GM12878 (cell line): ENCODE data around the gene ZMIZ1. TPM values are rescaled to one million over a fixed set of nuclear protein-coding genes. Genes with fewer than 3 reads are reported as not detected.

ENCODE experiments used
- ATF7 ChIP-seq: fragments of 450-650 bp; IDR thresholded peaks from 2 replicates; pipeline ENCODE4 v1.6.1; 2016; ENCODE audit warnings: low read depth, mild to moderate bottlenecking
- CREB1 ChIP-seq: IDR thresholded peaks from 2 replicates; pipeline ENCODE4 v1.6.1; 2012; ENCODE audit warnings: low read depth, mild to moderate bottlenecking, inconsistent platforms
- DPF2 ChIP-seq: fragments of 450-650 bp; IDR thresholded peaks from 2 replicates; pipeline ENCODE4 v1.6.1; 2017; ENCODE audit warnings: mild to moderate bottlenecking
- EED ChIP-seq: sonication (generic); IDR thresholded peaks from 2 replicates; pipeline ENCODE4 v1.6.1; 2016; ENCODE audit warnings: antibody characterized with exemption, low read depth
- EP300 ChIP-seq, 2 experiments: fragments of 150-350 bp in 1 of 2; IDR thresholded peaks; 2 replicates each; pipeline ENCODE4 v1.6.1; 2011 to 2012; ENCODE audit warnings: low read depth in 2 of 2, low read length in 2 of 2, borderline replicate concordance in 1 of 2, improper control_type of control experiment in 1 of 2, inconsistent platforms in 1 of 2; ENCODE audit not compliant: control insufficient read depth in 1 of 2
- HDGF ChIP-seq: fragments of 450-650 bp; IDR thresholded peaks from 2 replicates; pipeline ENCODE4 v1.6.1; 2016; ENCODE audit warnings: antibody characterized with exemption
- IKZF2 ChIP-seq, 2 experiments: fragments of 450-650 bp; IDR thresholded peaks; 2 replicates each; pipeline ENCODE4 v1.6.1; 2017; ENCODE audit warnings: mild to moderate bottlenecking in 2 of 2, moderate library complexity in 2 of 2
- IRF4 ChIP-seq: IDR thresholded peaks from 2 replicates; pipeline ENCODE4 v1.6.1; 2011; ENCODE audit warnings: low read depth, low read length
- JUNB ChIP-seq: IDR thresholded peaks from 2 replicates; pipeline ENCODE4 v1.6.1; 2016; ENCODE audit warnings: antibody characterized with exemption, mild to moderate bottlenecking
- MTA2 ChIP-seq: fragments of 450-650 bp; IDR thresholded peaks from 2 replicates; pipeline ENCODE4 v1.6.1; 2016; ENCODE audit warnings: low read depth, mild to moderate bottlenecking, moderate library complexity
- NFIC ChIP-seq: IDR thresholded peaks from 2 replicates; pipeline ENCODE4 v1.6.1; 2012; ENCODE audit warnings: low read depth, mild to moderate bottlenecking, inconsistent platforms, low read length, moderate library complexity
- NR2F1 ChIP-seq: fragments of 450-650 bp; conservative IDR thresholded peaks from 2 replicates; pipeline ENCODE4 v1.6.1; 2017; ENCODE audit warnings: mild to moderate bottlenecking
- POLR2AphosphoS5 ChIP-seq: IDR thresholded peaks from 2 replicates; pipeline ENCODE4 v1.6.1; 2011; ENCODE audit warnings: mild to moderate bottlenecking, low read length, inconsistent platforms
- POU2F2 ChIP-seq: IDR thresholded peaks from 3 replicates; pipeline ENCODE4 v1.6.1; 2011; ENCODE audit warnings: low read depth, mild to moderate bottlenecking, low read length, borderline replicate concordance
- RELA ChIP-seq: fragments of 450-650 bp; IDR thresholded peaks from 2 replicates; pipeline ENCODE4 v1.8.0; 2014; ENCODE audit warnings: borderline replicate concordance; ENCODE audit not compliant: partially characterized antibody
- RFX5 ChIP-seq: IDR thresholded peaks from 2 replicates; pipeline ENCODE4 v1.6.1; 2011; ENCODE audit warnings: low read depth, low read length, improper control_type of control experiment
- RUNX3 ChIP-seq: IDR thresholded peaks from 2 replicates; pipeline ENCODE4 v1.6.1; 2012; ENCODE audit warnings: low read length, inconsistent platforms
- SIN3A ChIP-seq: IDR thresholded peaks from 2 replicates; pipeline ENCODE4 v1.6.1; 2012; ENCODE audit warnings: low read depth, low read length, improper control_type of control experiment
- SUPT20H ChIP-seq: IDR thresholded peaks from 2 replicates; pipeline ENCODE4 v1.6.1; 2011; ENCODE audit warnings: low read depth, mild to moderate bottlenecking, low read length, moderate library complexity, borderline replicate concordance; ENCODE audit not compliant: control insufficient read depth
- TCF3 ChIP-seq: IDR thresholded peaks from 2 replicates; pipeline ENCODE4 v1.6.1; 2012; ENCODE audit warnings: low read depth, mild to moderate bottlenecking, low read length, borderline replicate concordance; ENCODE audit not compliant: insufficient read depth
- YY1 ChIP-seq: IDR thresholded peaks from 2 replicates; pipeline ENCODE4 v1.6.1; 2011; ENCODE audit warnings: low read depth, mild to moderate bottlenecking, low read length
- polyA plus RNA-seq, 11 experiments: library from polyadenylated mRNA; depleted of rRNA in 4 of 11; unstranded in 6 of 11; stranded (reverse) in 5 of 11; fragments of >200 nt; fragmentation: Nextera tagmentation in 4 of 11; fragmentation: Illumina TruSeq in 1 of 11; extraction: Ambion mirVana in 4 of 11; extraction: Trizol in 1 of 11; gene quantifications; 1 replicate in 1 of 11; 2 replicates in 10 of 11; pipeline versions ENCODE4 v1.2.1 to v1.2.3, GENCODE V29; 2011 to 2016; ENCODE audit warnings: inconsistent platforms in 2 of 11, missing spikeins in 2 of 11, low read depth in 1 of 11
- total RNA-seq, 4 experiments: library from RNA; depleted of rRNA in 3 of 4; stranded (reverse); fragments of >200 nt in 3 of 4; fragmentation: Illumina TruSeq in 1 of 4; extraction: Trizol in 1 of 4; gene quantifications; 2 replicates each; pipeline versions ENCODE4 v1.2.1 to v1.2.3, GENCODE V29; 2013 to 2021
- TF ChIP-seq, protein P1 (sequence below): fragments of 450-650 bp; IDR thresholded peaks from 2 replicates; pipeline ENCODE4 v1.6.1; 2017; ENCODE audit warnings: low read depth, mild to moderate bottlenecking, moderate library complexity
- TF ChIP-seq, protein P2 (sequence below): IDR thresholded peaks from 2 replicates; pipeline ENCODE4 v1.6.1; 2012; ENCODE audit warnings: mild to moderate bottlenecking, low read depth, low read length
- TF ChIP-seq, protein P3 (sequence below): fragments of 450-650 bp; IDR thresholded peaks from 2 replicates; pipeline ENCODE4 v1.6.1; 2016; ENCODE audit warnings: mild to moderate bottlenecking
- TF ChIP-seq, protein P4 (sequence below): IDR thresholded peaks from 2 replicates; pipeline ENCODE4 v1.6.1; 2011; ENCODE audit warnings: mild to moderate bottlenecking, low read depth, low read length, moderate library complexity; ENCODE audit not compliant: insufficient replicate concordance

ZMIZ1 gene
- total and polyA plus RNA-seq, 10 of the 15 experiments (the other 5 are each of a cell fraction or from before 2014, with no cell fraction given): 3.1 to 82.3 (median 14.9) TPM

DNA sequence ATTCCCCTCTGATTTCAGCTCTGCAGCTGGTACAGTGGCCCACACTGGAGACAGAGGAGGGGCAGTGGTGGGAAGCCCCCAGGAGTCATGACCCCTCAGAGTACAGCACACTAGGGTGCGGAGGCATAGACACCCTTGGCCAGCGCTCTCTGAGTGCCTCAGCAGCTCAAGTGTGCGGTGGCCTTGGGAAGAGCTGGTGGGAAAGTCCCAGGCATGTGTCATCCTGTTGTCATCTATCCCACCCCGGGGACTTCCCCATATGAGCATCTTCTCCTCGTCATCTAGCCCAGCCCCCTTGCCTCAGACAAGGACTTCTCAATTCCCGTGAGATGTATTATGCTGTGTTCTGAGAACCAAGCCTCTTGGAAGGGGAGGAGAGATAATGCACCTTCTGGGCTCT lies 262.9 kb downstream of the ZMIZ1 start (continued):
- no peak for TF ChIP-seq SUPT20H
- TF ChIP-seq POLR2AphosphoS5: peak; percentile 71
- TF ChIP-seq ATF7: peak; percentile 83
- TF ChIP-seq, protein P1, sequence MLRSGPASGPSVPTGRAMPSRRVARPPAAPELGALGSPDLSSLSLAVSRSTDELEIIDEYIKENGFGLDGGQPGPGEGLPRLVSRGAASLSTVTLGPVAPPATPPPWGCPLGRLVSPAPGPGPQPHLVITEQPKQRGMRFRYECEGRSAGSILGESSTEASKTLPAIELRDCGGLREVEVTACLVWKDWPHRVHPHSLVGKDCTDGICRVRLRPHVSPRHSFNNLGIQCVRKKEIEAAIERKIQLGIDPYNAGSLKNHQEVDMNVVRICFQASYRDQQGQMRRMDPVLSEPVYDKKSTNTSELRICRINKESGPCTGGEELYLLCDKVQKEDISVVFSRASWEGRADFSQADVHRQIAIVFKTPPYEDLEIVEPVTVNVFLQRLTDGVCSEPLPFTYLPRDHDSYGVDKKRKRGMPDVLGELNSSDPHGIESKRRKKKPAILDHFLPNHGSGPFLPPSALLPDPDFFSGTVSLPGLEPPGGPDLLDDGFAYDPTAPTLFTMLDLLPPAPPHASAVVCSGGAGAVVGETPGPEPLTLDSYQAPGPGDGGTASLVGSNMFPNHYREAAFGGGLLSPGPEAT: peak; percentile 82
- TF ChIP-seq NR2F1: peak; percentile 59; the same call in 1 of the 2 replicates
- peak; percentile 71 for TF ChIP-seq RUNX3
- TF ChIP-seq, protein P2, sequence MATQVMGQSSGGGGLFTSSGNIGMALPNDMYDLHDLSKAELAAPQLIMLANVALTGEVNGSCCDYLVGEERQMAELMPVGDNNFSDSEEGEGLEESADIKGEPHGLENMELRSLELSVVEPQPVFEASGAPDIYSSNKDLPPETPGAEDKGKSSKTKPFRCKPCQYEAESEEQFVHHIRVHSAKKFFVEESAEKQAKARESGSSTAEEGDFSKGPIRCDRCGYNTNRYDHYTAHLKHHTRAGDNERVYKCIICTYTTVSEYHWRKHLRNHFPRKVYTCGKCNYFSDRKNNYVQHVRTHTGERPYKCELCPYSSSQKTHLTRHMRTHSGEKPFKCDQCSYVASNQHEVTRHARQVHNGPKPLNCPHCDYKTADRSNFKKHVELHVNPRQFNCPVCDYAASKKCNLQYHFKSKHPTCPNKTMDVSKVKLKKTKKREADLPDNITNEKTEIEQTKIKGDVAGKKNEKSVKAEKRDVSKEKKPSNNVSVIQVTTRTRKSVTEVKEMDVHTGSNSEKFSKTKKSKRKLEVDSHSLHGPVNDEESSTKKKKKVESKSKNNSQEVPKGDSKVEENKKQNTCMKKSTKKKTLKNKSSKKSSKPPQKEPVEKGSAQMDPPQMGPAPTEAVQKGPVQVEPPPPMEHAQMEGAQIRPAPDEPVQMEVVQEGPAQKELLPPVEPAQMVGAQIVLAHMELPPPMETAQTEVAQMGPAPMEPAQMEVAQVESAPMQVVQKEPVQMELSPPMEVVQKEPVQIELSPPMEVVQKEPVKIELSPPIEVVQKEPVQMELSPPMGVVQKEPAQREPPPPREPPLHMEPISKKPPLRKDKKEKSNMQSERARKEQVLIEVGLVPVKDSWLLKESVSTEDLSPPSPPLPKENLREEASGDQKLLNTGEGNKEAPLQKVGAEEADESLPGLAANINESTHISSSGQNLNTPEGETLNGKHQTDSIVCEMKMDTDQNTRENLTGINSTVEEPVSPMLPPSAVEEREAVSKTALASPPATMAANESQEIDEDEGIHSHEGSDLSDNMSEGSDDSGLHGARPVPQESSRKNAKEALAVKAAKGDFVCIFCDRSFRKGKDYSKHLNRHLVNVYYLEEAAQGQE: no peak
- TF ChIP-seq IRF4: 0 out of 2 replicates have a peak, but pooled peaks have one; percentile 40
- TF ChIP-seq TCF3: 0 out of 2 replicates have a peak, but pooled peaks have one; percentile 54
- TF ChIP-seq RELA: peak; percentile 98
- no peak for TF ChIP-seq SIN3A
- TF ChIP-seq RFX5: no peak
- TF ChIP-seq MTA2: 0 out of 2 replicates have a peak, but pooled peaks have one; percentile 29
- TF ChIP-seq NFIC: no peak
- peak; percentile 84 for TF ChIP-seq CREB1
- peak; percentile 69; the same call in 1 of the 3 replicates for TF ChIP-seq POU2F2
- peak in 1 of 2 experiments; percentile 61; a peak in 1 of 4 replicates for TF ChIP-seq EP300 (IDR thresholded peaks at IDR 0.05; ENCODE audit: borderline replicate concordance in 1 of 2, control insufficient read depth in 1 of 2, low read depth in 2 of 2, low read length in 2 of 2)
- TF ChIP-seq HDGF: peak; percentile 55; the same call in 1 of the 2 replicates
- peak; percentile 31; the same call in 1 of the 2 replicates for TF ChIP-seq JUNB
- TF ChIP-seq, protein P3, sequence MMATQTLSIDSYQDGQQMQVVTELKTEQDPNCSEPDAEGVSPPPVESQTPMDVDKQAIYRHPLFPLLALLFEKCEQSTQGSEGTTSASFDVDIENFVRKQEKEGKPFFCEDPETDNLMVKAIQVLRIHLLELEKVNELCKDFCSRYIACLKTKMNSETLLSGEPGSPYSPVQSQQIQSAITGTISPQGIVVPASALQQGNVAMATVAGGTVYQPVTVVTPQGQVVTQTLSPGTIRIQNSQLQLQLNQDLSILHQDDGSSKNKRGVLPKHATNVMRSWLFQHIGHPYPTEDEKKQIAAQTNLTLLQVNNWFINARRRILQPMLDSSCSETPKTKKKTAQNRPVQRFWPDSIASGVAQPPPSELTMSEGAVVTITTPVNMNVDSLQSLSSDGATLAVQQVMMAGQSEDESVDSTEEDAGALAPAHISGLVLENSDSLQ: peak; percentile 56; the same call in 1 of the 2 replicates
- TF ChIP-seq DPF2: peak; percentile 82
- TF ChIP-seq EED: peak; percentile 81
- TF ChIP-seq IKZF2 (IDR thresholded peaks at IDR 0.05): peak; percentile 82
- no peak for TF ChIP-seq YY1
- TF ChIP-seq, protein P4, sequence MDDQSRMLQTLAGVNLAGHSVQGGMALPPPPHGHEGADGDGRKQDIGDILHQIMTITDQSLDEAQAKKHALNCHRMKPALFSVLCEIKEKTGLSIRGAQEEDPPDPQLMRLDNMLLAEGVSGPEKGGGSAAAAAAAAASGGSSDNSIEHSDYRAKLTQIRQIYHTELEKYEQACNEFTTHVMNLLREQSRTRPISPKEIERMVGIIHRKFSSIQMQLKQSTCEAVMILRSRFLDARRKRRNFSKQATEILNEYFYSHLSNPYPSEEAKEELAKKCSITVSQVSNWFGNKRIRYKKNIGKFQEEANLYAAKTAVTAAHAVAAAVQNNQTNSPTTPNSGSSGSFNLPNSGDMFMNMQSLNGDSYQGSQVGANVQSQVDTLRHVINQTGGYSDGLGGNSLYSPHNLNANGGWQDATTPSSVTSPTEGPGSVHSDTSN: peak; percentile 25
